ENCODE measurements around the gene TMEM144.
A peak's percentile ranks its signal among the peaks of the same experiment; 100 is the strongest.
"Not testable (repeated sequence)": the region's sequence is repeated elsewhere in the genome, so short reads cannot be mapped to it uniquely, and the experiment has no call there.

The TMEM144 gene

DNA sequence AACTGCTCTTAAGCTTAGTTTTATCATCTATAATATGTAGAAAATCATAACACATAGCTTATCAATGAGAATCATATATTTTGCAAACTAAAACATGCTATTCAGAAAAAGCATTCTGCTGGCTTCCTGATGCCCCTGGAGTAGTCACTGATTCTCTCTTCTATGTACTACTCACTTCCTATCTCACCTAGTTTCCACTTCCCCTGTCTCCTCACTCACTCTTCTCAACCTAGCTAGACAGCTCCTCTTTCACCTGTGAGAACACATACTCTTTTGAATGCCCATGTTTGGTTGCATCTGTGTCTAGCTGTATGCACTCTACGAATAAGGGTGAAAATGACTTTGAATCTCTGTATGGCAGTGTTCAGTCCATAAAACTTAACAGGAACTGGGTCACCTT is 9.3 kb downstream of the TMEM144 start:
- H3K27ac ChIP-seq = no peak overlapping the region
- TF ChIP-seq, protein P1, sequence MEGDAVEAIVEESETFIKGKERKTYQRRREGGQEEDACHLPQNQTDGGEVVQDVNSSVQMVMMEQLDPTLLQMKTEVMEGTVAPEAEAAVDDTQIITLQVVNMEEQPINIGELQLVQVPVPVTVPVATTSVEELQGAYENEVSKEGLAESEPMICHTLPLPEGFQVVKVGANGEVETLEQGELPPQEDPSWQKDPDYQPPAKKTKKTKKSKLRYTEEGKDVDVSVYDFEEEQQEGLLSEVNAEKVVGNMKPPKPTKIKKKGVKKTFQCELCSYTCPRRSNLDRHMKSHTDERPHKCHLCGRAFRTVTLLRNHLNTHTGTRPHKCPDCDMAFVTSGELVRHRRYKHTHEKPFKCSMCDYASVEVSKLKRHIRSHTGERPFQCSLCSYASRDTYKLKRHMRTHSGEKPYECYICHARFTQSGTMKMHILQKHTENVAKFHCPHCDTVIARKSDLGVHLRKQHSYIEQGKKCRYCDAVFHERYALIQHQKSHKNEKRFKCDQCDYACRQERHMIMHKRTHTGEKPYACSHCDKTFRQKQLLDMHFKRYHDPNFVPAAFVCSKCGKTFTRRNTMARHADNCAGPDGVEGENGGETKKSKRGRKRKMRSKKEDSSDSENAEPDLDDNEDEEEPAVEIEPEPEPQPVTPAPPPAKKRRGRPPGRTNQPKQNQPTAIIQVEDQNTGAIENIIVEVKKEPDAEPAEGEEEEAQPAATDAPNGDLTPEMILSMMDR (conservative IDR thresholded peaks at IDR 0.05) = no peak

DNA sequence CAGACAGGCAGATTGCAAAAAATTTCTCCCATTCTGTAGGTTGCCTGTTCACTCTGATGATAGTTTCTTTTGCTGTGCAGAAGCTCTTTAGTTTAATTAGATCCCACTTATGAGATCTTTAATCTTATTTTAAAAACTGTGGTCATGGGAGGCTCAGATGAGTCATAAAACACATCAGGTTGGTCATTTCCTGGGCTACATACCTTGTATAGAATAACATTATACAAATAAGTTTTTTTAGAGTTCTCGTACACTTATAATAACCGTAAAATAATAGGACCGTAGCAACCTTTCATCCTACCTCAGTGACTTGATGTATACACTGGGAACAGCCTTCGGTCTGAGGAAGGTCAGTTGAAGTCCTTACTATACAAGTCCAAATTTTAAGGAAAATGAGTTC is 14.0 kb downstream of the TMEM144 start:
- H3K27ac ChIP-seq = peak overlapping the region; percentile 34; the same call in 1 of the 2 replicates

DNA sequence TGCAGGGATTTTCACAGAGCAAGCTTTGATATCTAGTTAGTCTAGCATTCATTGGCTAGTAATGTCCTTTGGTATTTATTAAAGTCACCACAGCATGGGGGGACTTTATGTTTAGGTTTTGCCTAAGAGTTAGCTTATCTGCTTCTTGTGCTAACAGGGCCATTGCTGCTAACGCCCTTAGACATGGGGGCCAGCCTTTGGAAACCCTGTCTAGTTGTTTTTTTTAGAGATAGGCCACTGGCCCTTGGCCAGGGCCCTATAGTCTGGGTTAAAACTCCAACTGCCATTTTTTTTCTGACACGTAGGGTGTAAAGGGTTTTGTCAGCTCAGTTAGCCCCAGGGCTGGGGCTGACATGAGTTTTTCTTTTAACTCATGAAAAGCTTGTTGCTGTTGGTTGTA is 14.7 kb downstream of the TMEM144 start:
- not testable (repeated sequence) for H3K27ac ChIP-seq

DNA sequence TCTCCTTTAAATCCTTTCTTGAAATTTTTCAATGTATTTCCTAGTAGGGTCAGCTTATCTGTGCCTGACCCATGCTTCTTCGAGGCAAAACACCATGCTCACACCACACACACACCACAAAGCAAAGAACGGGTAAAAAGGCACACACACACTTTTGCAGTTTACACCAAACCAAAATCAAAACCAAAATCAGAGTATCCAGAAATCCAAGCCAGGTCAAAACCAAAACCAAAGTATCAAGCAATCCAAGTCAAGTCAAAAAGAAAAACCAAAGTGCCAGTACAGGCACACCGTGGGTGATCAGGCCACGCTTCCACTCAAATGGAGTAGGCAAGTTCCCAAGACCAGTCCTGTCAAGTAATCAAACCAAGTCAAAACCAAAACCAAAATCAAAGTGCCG is 17.6 kb downstream of the TMEM144 start:
- H3K27ac ChIP-seq = not testable (repeated sequence)

- H3K27ac ChIP-seq = not testable (repeated sequence)
These were observed 18.1 kb downstream of the TMEM144 start for GRCh38 chr4:158228399-158228798.

- H3K27ac ChIP-seq = no peak overlapping the region
- TF ChIP-seq ZFX (IDR thresholded peaks at IDR 0.05) = no peak
- TF ChIP-seq, protein P1 (conservative IDR thresholded peaks at IDR 0.05) = no peak
These were observed 19.5 kb downstream of the TMEM144 start for GRCh38 chr4:158229768-158230167.

DNA sequence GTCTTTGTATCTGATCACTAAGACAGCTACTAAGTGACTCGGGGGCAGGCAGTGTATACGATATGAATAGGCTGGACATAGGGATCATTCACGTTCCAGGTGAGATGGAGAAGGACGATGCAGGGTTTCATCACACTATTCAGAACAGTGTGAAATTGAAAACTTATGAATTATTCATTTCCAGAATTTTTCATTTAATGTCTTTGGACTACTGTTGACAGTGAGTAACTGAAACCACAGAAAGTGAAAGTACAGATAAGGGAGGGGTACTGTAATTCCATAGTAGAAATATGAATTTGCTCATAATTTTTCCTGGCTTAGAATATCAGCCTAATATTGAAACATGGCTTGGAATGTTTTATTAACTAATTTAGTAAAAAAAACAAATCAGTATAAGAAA is 24.4 kb downstream of the TMEM144 start:
- no peak overlapping the region for H3K27ac ChIP-seq
- no peak for TF ChIP-seq ZFX (IDR thresholded peaks at IDR 0.05)
- TF ChIP-seq, protein P1 (conservative IDR thresholded peaks at IDR 0.05) = no peak

- no peak overlapping the region for H3K27ac ChIP-seq
- TF ChIP-seq, protein P1 (conservative IDR thresholded peaks at IDR 0.05) = no peak
- TF ChIP-seq ZFX (IDR thresholded peaks at IDR 0.05) = no peak
These were observed 26.2 kb downstream of the TMEM144 start for GRCh38 chr4:158236304-158237030.

DNA sequence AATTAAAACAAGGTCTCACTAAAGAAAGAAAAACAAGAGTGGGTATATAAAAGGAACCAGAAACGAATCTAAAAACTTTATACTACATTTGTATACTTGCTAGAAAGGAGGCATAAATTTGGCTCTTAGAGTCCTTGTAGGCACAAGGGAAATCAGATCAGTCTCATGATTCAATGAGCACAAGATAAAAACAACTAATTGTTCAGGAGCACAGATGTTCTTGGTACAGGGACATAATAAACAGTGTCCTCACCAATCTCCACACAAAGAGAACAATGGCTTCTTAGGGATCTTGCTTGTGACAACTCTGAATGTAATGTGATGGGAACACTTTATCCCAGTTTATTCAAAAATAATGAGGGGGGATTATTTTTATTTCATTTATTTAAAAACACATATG is 28.3 kb downstream of the TMEM144 start:
- no peak for TF ChIP-seq ZFX (IDR thresholded peaks at IDR 0.05)
- TF ChIP-seq, protein P1 (conservative IDR thresholded peaks at IDR 0.05) = no peak
- no peak overlapping the region for H3K27ac ChIP-seq

DNA sequence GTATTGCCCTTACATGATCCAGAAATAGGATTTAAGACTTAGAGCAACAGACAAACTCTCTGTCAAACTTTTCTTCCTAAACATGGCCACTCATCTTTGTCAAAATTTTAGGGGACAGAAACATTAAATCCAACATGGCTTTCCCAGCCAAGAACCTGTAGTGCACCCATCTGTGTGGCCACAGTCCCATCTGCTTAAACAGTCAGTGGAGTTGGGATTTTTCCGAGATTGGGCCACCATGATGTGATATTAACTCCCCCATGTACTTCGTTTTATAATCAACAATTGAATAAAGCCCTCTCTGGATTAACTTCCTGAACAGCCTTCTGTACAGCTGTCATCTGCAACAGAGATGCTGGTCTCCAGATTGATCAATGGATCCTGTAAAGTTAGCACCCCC is 28.9 kb downstream of the TMEM144 start:
- TF ChIP-seq ZFX (IDR thresholded peaks at IDR 0.05) = no peak
- TF ChIP-seq, protein P1 (conservative IDR thresholded peaks at IDR 0.05) = no peak
- no peak overlapping the region for H3K27ac ChIP-seq
